ENCODE data around the gene AFM. TPM values are rescaled to one million over a fixed set of nuclear protein-coding genes. Genes with fewer than 3 reads are reported as not detected.

AFM gene
- total and polyA plus RNA-seq, 4 donors = 0.09 TPM; not detected in 3

DNA sequence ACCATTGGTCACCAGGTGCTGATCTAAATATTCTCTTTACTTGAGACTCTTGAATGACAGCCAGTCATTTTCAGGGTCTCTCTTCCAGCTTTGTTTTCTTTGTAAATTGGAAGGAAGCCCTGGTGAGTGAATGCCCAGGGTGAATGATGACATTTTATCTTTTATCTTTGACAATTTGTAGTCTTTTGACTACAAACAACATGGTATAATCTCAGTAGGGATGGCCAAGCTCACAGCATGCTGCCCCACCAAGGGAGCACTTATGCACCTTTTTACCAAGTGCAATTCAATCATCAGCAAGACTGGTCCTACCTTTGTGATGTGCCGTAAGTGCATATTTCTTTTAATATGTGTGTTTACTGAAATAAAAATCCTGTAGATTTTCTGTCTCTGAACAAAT, 5.7 kb downstream of the AFM start:
- Histone ChIP-seq H3K27me3 (ENCODE audit: control insufficient read depth in 3 of 3, insufficient read depth in 3 of 3, low read length in 2 of 3) (no peaks in the 10 kb centered on the region), H3K9ac (ENCODE audit: insufficient read depth in 1 of 2, low read length in 2 of 2) (no peak overlapping the region), H3K4me1 (ENCODE audit: control insufficient read depth in 5 of 5, insufficient read depth in 5 of 5, low read length in 5 of 5) (no peaks in the 10 kb centered on the region), H3K9me3 (ENCODE audit: control insufficient read depth in 4 of 4, insufficient read depth in 3 of 4, low read length in 3 of 4) (no peaks in the 10 kb centered on the region), H3K4me3 (no peak overlapping the region), H3K36me3 (ENCODE audit: control insufficient read depth in 4 of 4, insufficient read depth in 4 of 4, low read length in 4 of 4) (no peaks in the 10 kb centered on the region), H3K27ac (ENCODE audit: low read depth in 1 of 2, low read length in 1 of 2) (no peak overlapping the region)
- TF ChIP-seq, protein P1, sequence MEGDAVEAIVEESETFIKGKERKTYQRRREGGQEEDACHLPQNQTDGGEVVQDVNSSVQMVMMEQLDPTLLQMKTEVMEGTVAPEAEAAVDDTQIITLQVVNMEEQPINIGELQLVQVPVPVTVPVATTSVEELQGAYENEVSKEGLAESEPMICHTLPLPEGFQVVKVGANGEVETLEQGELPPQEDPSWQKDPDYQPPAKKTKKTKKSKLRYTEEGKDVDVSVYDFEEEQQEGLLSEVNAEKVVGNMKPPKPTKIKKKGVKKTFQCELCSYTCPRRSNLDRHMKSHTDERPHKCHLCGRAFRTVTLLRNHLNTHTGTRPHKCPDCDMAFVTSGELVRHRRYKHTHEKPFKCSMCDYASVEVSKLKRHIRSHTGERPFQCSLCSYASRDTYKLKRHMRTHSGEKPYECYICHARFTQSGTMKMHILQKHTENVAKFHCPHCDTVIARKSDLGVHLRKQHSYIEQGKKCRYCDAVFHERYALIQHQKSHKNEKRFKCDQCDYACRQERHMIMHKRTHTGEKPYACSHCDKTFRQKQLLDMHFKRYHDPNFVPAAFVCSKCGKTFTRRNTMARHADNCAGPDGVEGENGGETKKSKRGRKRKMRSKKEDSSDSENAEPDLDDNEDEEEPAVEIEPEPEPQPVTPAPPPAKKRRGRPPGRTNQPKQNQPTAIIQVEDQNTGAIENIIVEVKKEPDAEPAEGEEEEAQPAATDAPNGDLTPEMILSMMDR (IDR thresholded peaks at IDR 0.05; ENCODE audit: control extremely low read depth, extremely low read depth) = no peak
- WGBS, 2 donors = 93 to 97% methylated on average over 1 of the region's 1 CpG
- ATAC-seq (ENCODE audit: insufficient read depth, low FRiP score) = no peak
- no peak for DNase-seq

DNA sequence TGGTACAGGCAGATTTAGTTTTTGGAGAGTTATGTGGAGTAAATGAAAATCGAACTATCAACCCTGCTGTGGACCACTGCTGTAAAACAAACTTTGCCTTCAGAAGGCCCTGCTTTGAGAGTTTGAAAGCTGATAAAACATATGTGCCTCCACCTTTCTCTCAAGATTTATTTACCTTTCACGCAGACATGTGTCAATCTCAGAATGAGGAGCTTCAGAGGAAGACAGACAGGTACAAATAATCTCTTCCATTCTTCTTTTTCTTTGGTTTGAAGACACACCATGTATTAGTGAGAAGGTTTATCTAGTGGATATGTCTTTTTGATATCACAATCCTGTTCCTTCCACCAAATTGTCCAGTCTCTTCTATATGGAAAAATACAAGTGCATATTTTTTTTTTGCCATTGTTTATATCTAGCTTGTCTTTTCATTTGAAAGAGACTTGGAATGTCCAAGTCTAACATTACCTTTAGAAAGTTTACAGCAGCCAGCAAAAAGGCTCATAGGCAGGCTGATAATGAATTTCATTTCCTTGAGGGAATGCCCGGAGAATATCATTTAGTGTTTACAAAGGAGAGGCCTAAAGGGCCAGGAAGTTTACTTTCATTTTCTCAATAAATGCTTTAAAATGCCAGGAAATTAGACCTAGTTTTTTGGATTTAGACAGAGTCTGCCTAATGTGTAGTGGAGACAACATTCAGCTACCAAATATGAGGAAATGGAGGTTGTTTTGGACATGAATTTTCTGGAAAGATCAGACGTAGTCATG, 18.6 kb downstream of the AFM start:
- H3K36me3 ChIP-seq (ENCODE audit: control insufficient read depth in 4 of 4, insufficient read depth in 4 of 4, low read length in 4 of 4) = no peaks in the 10 kb centered on the region
- peaks cover 0 to 11% (median 0%) of the 10 kb centered on the region in 5 donors for H3K4me1 ChIP-seq (ENCODE audit: control insufficient read depth in 5 of 5, insufficient read depth in 5 of 5, low read length in 5 of 5)
- no peak for ATAC-seq (ENCODE audit: insufficient read depth, low FRiP score)
- peak overlapping the region in 1 of 2 donors; percentile 11 for H3K9ac ChIP-seq (ENCODE audit: insufficient read depth in 1 of 2, low read length in 2 of 2)
- TF ChIP-seq, protein P1 (IDR thresholded peaks at IDR 0.05; ENCODE audit: control extremely low read depth, extremely low read depth) = no peak
- no peaks in the 10 kb centered on the region for H3K9me3 ChIP-seq (ENCODE audit: control insufficient read depth in 4 of 4, insufficient read depth in 3 of 4, low read length in 3 of 4)
- H3K27me3 ChIP-seq (ENCODE audit: control insufficient read depth in 3 of 3, insufficient read depth in 3 of 3, low read length in 2 of 3) = no peaks in the 10 kb centered on the region
- DNase-seq = peak in 2 of 3 donors; percentile 50 to 61
- H3K27ac ChIP-seq (ENCODE audit: low read depth in 1 of 2, low read length in 1 of 2) = no peak overlapping the region
- no peak overlapping the region for H3K4me3 ChIP-seq
- WGBS, 2 donors = 49 to 74% methylated on average over 4 of the region's 4 CpGs

DNA sequence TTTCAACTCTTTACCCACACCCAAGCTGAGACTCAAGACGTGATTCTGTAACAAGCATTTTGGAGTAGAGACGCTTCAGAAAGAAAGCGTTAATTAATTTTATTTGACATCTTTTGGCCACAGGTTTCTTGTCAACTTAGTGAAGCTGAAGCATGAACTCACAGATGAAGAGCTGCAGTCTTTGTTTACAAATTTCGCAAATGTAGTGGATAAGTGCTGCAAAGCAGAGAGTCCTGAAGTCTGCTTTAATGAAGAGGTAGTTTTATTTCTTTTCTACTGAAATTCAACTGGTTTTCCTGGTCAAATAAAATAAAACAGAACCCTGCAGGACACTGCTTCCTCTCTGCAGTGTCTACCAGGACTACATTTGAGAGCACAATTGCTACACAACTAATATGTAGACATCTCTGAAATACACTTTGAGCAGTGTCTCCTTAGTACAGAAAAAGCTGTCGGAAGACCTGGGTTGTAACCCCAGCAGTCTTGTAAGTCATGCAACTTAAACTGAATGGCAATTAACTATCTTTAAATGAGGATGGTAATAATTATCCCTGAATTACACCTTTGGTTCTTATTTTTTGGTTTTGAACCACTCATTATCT, 20.2 kb downstream of the AFM start:
- peaks cover 0 to 11% (median 0%) of the 10 kb centered on the region in 5 donors for H3K4me1 ChIP-seq (ENCODE audit: control insufficient read depth in 5 of 5, insufficient read depth in 5 of 5, low read length in 5 of 5)
- no peak overlapping the region for H3K4me3 ChIP-seq
- 65 to 75% methylated on average over 5 of the region's 5 CpGs for WGBS, 2 donors
- H3K9me3 ChIP-seq (ENCODE audit: control insufficient read depth in 4 of 4, insufficient read depth in 3 of 4, low read length in 3 of 4) = no peaks in the 10 kb centered on the region
- ATAC-seq (ENCODE audit: insufficient read depth, low FRiP score) = no peak
- H3K27me3 ChIP-seq (ENCODE audit: control insufficient read depth in 3 of 3, insufficient read depth in 3 of 3, low read length in 2 of 3) = no peaks in the 10 kb centered on the region
- no peaks in the 10 kb centered on the region for H3K36me3 ChIP-seq (ENCODE audit: control insufficient read depth in 4 of 4, insufficient read depth in 4 of 4, low read length in 4 of 4)
- DNase-seq = peak in 2 of 3 donors; percentile 26 to 40
- H3K27ac ChIP-seq (ENCODE audit: low read depth in 1 of 2, low read length in 1 of 2) = no peak overlapping the region
- no peak overlapping the region for H3K9ac ChIP-seq (ENCODE audit: insufficient read depth in 1 of 2, low read length in 2 of 2)
- TF ChIP-seq, protein P1 (IDR thresholded peaks at IDR 0.05; ENCODE audit: control extremely low read depth, extremely low read depth) = no peak

Data from lung (tissue), 12 donors.